ENCODE measurements around the gene RGS3. TPM values are rescaled to one million over a fixed set of nuclear protein-coding genes. Genes with fewer than 3 reads are reported as not detected.

RGS3 gene
- 100 to 1,000 TPM; 112 to 184 TPM for total RNA-seq

GRCh38 chr9:113463418-113464285, at the start of gene RGS3:
TSS of gene RGS3 (plus strand) at chr9:113463727. CDS start at chr9:113463803, 76 bp downstream.
- peak in 1 of 2 donors; percentile 36 for TF ChIP-seq CTCF (IDR thresholded peaks at IDR 0.05)
- Histone ChIP-seq H3K4me1 (peaks cover 0 to 11% of the 10 kb centered on the region in 2 donors), H3K27me3 (no peaks in the 10 kb centered on the region), H3K9me3 (no peaks in the 10 kb centered on the region), H3K27ac (peak within 1 kb of the TSS; percentile 74 to 89), H3K36me3 (no peaks in the 10 kb centered on the region), H3K4me3 (peak within 1 kb of the TSS; percentile 43 to 51)
- DNase-seq (ENCODE audit: low spot score): peak; percentile 59

- H3K4me1 ChIP-seq: peaks cover 0 to 6% of the 10 kb centered on the region in 2 donors
- H3K9me3 ChIP-seq: no peaks in the 10 kb centered on the region
- no peak for TF ChIP-seq CTCF (IDR thresholded peaks at IDR 0.05)
- DNase-seq (ENCODE audit: low spot score): no peak
- H3K27me3 ChIP-seq: no peaks in the 10 kb centered on the region
- no peak overlapping the region for H3K27ac ChIP-seq
- no peak overlapping the region for H3K4me3 ChIP-seq
- H3K36me3 ChIP-seq: no peaks in the 10 kb centered on the region
Measured at GRCh38 chr9:113416149-113416721, 47.3 kb upstream of the RGS3 start.

GRCh38 chr9:113417370-113417769, 46.2 kb upstream of the RGS3 start:
- no peak overlapping the region for H3K4me3 ChIP-seq
- no peaks in the 10 kb centered on the region for H3K36me3 ChIP-seq
- H3K4me1 ChIP-seq: no peaks in the 10 kb centered on the region
- no peaks in the 10 kb centered on the region for H3K9me3 ChIP-seq
- no peak for TF ChIP-seq CTCF (IDR thresholded peaks at IDR 0.05)
- H3K27ac ChIP-seq: no peak overlapping the region
- no peaks in the 10 kb centered on the region for H3K27me3 ChIP-seq
- no peak for DNase-seq (ENCODE audit: low spot score)

- no peaks in the 10 kb centered on the region for H3K27me3 ChIP-seq
- no peaks in the 10 kb centered on the region for H3K9me3 ChIP-seq
- H3K36me3 ChIP-seq: no peaks in the 10 kb centered on the region
- no peak for TF ChIP-seq CTCF (IDR thresholded peaks at IDR 0.05)
- no peak overlapping the region for H3K4me3 ChIP-seq
- no peak overlapping the region for H3K27ac ChIP-seq
- no peak for DNase-seq (ENCODE audit: low spot score)
- H3K4me1 ChIP-seq: no peaks in the 10 kb centered on the region
Measured at GRCh38 chr9:113421726-113422125, 41.8 kb upstream of the RGS3 start.

GRCh38 chr9:113425072-113425471, 38.5 kb upstream of the RGS3 start:
- DNase-seq (ENCODE audit: low spot score): no peak
- no peak for TF ChIP-seq CTCF (IDR thresholded peaks at IDR 0.05)
- Histone ChIP-seq H3K27me3 (no peaks in the 10 kb centered on the region), H3K4me3 (no peak overlapping the region), H3K27ac (no peak overlapping the region), H3K4me1 (no peaks in the 10 kb centered on the region), H3K9me3 (no peaks in the 10 kb centered on the region), H3K36me3 (no peaks in the 10 kb centered on the region)
